Keratinocyte (primary cell): ENCODE results near the gene GOLIM4. TPM values are rescaled to one million over a fixed set of nuclear protein-coding genes. Genes with fewer than 3 reads are reported as not detected.
"Not testable (repeated sequence)": the region's sequence is repeated elsewhere in the genome, so short reads cannot be mapped to it uniquely, and the experiment has no call there.

Experiments
- DNase-seq: peaks from one replicate; pipeline ENCODE4 v3.0.0-alpha.2; 2011; ENCODE audit warnings: low read depth, missing footprints, low spot score
- FAIRE-seq: peaks from 2 replicates; lab custom pipeline; 2011; peaks lifted over from hg19 to GRCh38; lab: Jason Lieb, UNC
- H2AFZ ChIP-seq: 2 replicates; pipeline ENCODE4 v1.6.0; 2012; ENCODE audit warnings: low read length, control low read depth, inconsistent platforms; ENCODE audit not compliant: control insufficient read depth
- H3K27ac ChIP-seq: 2 replicates; pipeline ENCODE4 v1.5.1; 2011; ENCODE audit warnings: low read length; ENCODE audit not compliant: control insufficient read depth, insufficient read depth
- H3K27me3 ChIP-seq: 3 replicates; pipeline ENCODE4 v1.6.0; 2011; ENCODE audit warnings: low read length; ENCODE audit not compliant: control insufficient read depth, insufficient read depth; ENCODE audit errors: extremely low read depth
- H3K36me3 ChIP-seq, 2 experiments: 2 replicates in 1 of 2; 3 replicates in 1 of 2; pipeline ENCODE4 v1.5.1; 2011; ENCODE audit warnings: low read length in 2 of 2, mild to moderate bottlenecking in 1 of 2; ENCODE audit not compliant: control insufficient read depth in 2 of 2, insufficient read depth in 2 of 2; ENCODE audit errors: extremely low read depth in 1 of 2
- H3K4me1 ChIP-seq: 3 replicates; pipeline ENCODE4 v1.5.1; 2011; ENCODE audit warnings: low read length; ENCODE audit not compliant: control insufficient read depth, insufficient read depth; ENCODE audit errors: extremely low read depth
- H3K4me2 ChIP-seq: 3 replicates; pipeline ENCODE4 v1.6.0; 2011; ENCODE audit warnings: low read depth, low read length; ENCODE audit not compliant: control insufficient read depth, insufficient read depth; ENCODE audit errors: extremely low read depth
- H3K4me3 ChIP-seq, 3 experiments: fragments of 200-600 bp in 1 of 3; sonication (generic) in 1 of 3; 2 replicates in 2 of 3; 3 replicates in 1 of 3; pipeline ENCODE4 v1.5.1; 2011 to 2016; ENCODE audit warnings: low read length in 3 of 3, mild to moderate bottlenecking in 3 of 3, control low read depth in 2 of 3, inconsistent platforms in 1 of 3, low read depth in 1 of 3, mixed read lengths in 1 of 3, mixed run types in 1 of 3, moderate library complexity in 1 of 3; ENCODE audit not compliant: control insufficient read depth in 2 of 3, insufficient read depth in 2 of 3; ENCODE audit errors: extremely low read depth in 1 of 3
- H3K79me2 ChIP-seq: 2 replicates; pipeline ENCODE4 v1.6.0; 2012; ENCODE audit warnings: low read length; ENCODE audit not compliant: control insufficient read depth, insufficient read depth
- H3K9ac ChIP-seq: 3 replicates; pipeline ENCODE4 v1.6.0; 2011; ENCODE audit warnings: low read length; ENCODE audit not compliant: control insufficient read depth, insufficient read depth; ENCODE audit errors: extremely low read depth
- H3K9me1 ChIP-seq: 3 replicates; pipeline ENCODE4 v1.6.0; 2011; ENCODE audit warnings: low read length; ENCODE audit not compliant: control insufficient read depth, insufficient read depth; ENCODE audit errors: extremely low read depth
- H3K9me3 ChIP-seq: 2 replicates; pipeline ENCODE4 v1.5.1; 2012; ENCODE audit warnings: low read depth, low read length; ENCODE audit not compliant: control insufficient read depth
- H4K20me1 ChIP-seq: 3 replicates; pipeline ENCODE4 v1.6.0; 2011; ENCODE audit warnings: low read length; ENCODE audit not compliant: control insufficient read depth, insufficient read depth; ENCODE audit errors: extremely low read depth
- CTCF ChIP-seq, 3 experiments: IDR thresholded peaks in 1 of 3; conservative IDR thresholded peaks in 1 of 3; optimal IDR thresholded peaks in 1 of 3; 2 replicates in 2 of 3; 3 replicates in 1 of 3; pipeline versions ENCODE3 to v1.5.1; 2011; ENCODE audit warnings: low read length in 3 of 3, mild to moderate bottlenecking in 3 of 3, moderate library complexity in 2 of 3, control low read depth in 1 of 3, inconsistent platforms in 1 of 3; ENCODE audit not compliant: insufficient read depth in 2 of 3; ENCODE audit errors: extremely low read depth in 1 of 3
- EZH2 ChIP-seq: IDR thresholded peaks from one replicate; pipeline ENCODE4 v1.6.1; 2012; ENCODE audit warnings: inconsistent platforms, mild to moderate bottlenecking, low read length, moderate library complexity
- dilution Hi-C: fragments of 300-500 bp; cut with MboI; formaldehyde crosslinking; loops from one replicate; pipeline ENCODE4 v1.7.0; 2020; ENCODE audit warnings: low sequenced_read_pairs; ENCODE audit not compliant: extremely low pct_ligation_motif_present
- polyA plus RNA-seq, 5 experiments: library from polyadenylated mRNA; depleted of rRNA in 3 of 5; stranded (reverse) in 3 of 5; stranded (forward) in 1 of 5; unstranded in 1 of 5; fragments of >200 nt; gene quantifications; 1 replicate in 1 of 5; 2 replicates in 3 of 5; 3 replicates in 1 of 5; pipeline versions ENCODE4 v1.2.1 to v1.2.3, GENCODE V29; 2011 to 2012; ENCODE audit warnings: missing spikeins in 2 of 5, low read depth in 1 of 5, low replicate concordance in 1 of 5

GOLIM4 gene
- polyA plus RNA-seq, 1 donor (not counting 4 experiments of a cell fraction or from before 2014, with no cell fraction given), result 13.4 TPM

- Histone ChIP-seq H3K4me2 (no peak overlapping the region), H3K36me3 (no peaks in the 10 kb centered on the region), H3K79me2 (no peaks in the 10 kb centered on the region), H2AFZ (no peak overlapping the region), H3K4me1 (peaks cover 2% of the 10 kb centered on the region), H3K9me1 (no peaks in the 10 kb centered on the region), H3K27me3 (no peaks in the 10 kb centered on the region), H3K4me3 (no peak overlapping the region), H4K20me1 (no peaks in the 10 kb centered on the region), H3K9me3 (no peaks in the 10 kb centered on the region), H3K27ac (no peak overlapping the region), H3K9ac (no peak overlapping the region)
- FAIRE-seq (no peak), DNase-seq (no peak)
- TF ChIP-seq CTCF (optimal IDR thresholded peaks at IDR 0.05 in 1 of 3, IDR thresholded peaks at IDR 0.05 in 1 of 3, conservative IDR thresholded peaks at IDR 0.05 in 1 of 3; ENCODE audit: extremely low read depth in 1 of 3, insufficient read depth in 2 of 3, low read length in 3 of 3), result no peak
- TF ChIP-seq EZH2, result no peak
- dilution Hi-C loops, result no loop called here
Observed at GRCh38 chr3:168134931-168135330, 39.2 kb upstream of the GOLIM4 start.

GRCh38 chr3:168130250-168130649 is 34.5 kb upstream of the GOLIM4 start:
- H2AFZ ChIP-seq, H3K9ac ChIP-seq, H3K4me2 ChIP-seq, dilution Hi-C loops, DNase-seq, H3K4me1 ChIP-seq, H3K9me1 ChIP-seq, H3K27me3 ChIP-seq, H3K36me3 ChIP-seq, H3K27ac ChIP-seq, H4K20me1 ChIP-seq, H3K9me3 ChIP-seq, FAIRE-seq, H3K4me3 ChIP-seq, H3K79me2 ChIP-seq: not testable (repeated sequence)

GRCh38 chr3:168128463-168128862 is 32.7 kb upstream of the GOLIM4 start:
- H3K4me1 ChIP-seq, DNase-seq, H3K9me3 ChIP-seq, H3K79me2 ChIP-seq, H3K4me3 ChIP-seq, H3K4me2 ChIP-seq, H3K27me3 ChIP-seq, H3K36me3 ChIP-seq, dilution Hi-C loops, FAIRE-seq, H3K27ac ChIP-seq, H2AFZ ChIP-seq, H4K20me1 ChIP-seq, H3K9me1 ChIP-seq, H3K9ac ChIP-seq: not testable (repeated sequence)
